Astrocyte (in vitro differentiated cells and primary cell): ENCODE measurements around the gene MAP7D3.

Experiments used
- CTCF ChIP-seq: IDR thresholded peaks from 2 replicates; pipeline ENCODE4 v1.5.1; 2011; ENCODE audit warnings: low read depth, mild to moderate bottlenecking, inconsistent platforms, low read length, moderate library complexity; ENCODE audit not compliant: insufficient read depth
- EZH2 ChIP-seq: IDR thresholded peaks from 2 replicates; pipeline ENCODE4 v1.6.1; 2012; ENCODE audit warnings: mild to moderate bottlenecking, low read length, inconsistent platforms; ENCODE audit not compliant: insufficient read depth

GRCh38 chrX:136262812-136263315 is 11.7 kb upstream of the MAP7D3 start:
- TF ChIP-seq CTCF (no peak), EZH2 (no peak)
